ENCODE measurements around the gene NFKBIE.
A peak's percentile ranks its signal among the peaks of the same experiment; 100 is the strongest.

- TF ChIP-seq MAX (IDR thresholded peaks at IDR 0.05) (peak; percentile 81), FOXM1 (IDR thresholded peaks at IDR 0.05; ENCODE audit: borderline replicate concordance, low read depth) (peak; percentile 74; the same call in 1 of the 2 replicates), CEBPB (IDR thresholded peaks at IDR 0.05) (0 out of 2 replicates have a peak, but pooled peaks have one; percentile 25), REST (IDR thresholded peaks at IDR 0.05; ENCODE audit: low read depth) (no peak), RAD21 (IDR thresholded peaks at IDR 0.05; ENCODE audit: low read depth) (peak; percentile 55; the same call in 1 of the 2 replicates), TAF1 (IDR thresholded peaks at IDR 0.05; ENCODE audit: low read depth) (no peak), YY1 (IDR thresholded peaks at IDR 0.05; ENCODE audit: low read depth) (no peak), NFIC (IDR thresholded peaks at IDR 0.05) (peak; percentile 99), EP300 (IDR thresholded peaks at IDR 0.05; ENCODE audit: borderline replicate concordance) (peak; percentile 85), TEAD4 (IDR thresholded peaks at IDR 0.05) (peak; percentile 50), ZBTB7A (IDR thresholded peaks at IDR 0.05; ENCODE audit: low read depth) (peak; percentile 97), USF1 (IDR thresholded peaks at IDR 0.05) (0 out of 2 replicates have a peak, but pooled peaks have one; percentile 17)
Measured at GRCh38 chr6:44221291-44221960, 43.9 kb downstream of the NFKBIE start.

All from Ishikawa (cell line).